ENCODE measurements around the gene RBM15.

DNA sequence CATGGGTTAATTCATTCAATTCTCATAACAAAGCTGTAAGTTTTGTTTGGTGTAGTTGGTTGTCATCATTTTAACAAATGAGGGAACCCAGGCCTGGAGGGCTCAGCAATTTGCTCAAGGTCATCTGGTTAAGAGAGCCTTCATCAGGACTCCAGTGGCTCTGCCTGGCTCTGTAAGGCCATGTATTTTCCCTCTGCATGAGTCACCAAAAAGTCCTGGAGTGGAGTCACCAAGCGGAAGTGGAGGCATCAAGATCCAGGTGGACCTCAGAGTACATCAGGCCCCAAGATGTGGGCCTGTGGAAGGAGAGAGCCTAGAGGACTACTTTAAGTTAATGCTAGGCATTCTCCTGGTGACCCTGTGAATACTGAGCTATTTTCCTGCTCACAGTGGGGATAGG is 30.0 kb upstream of the RBM15 start:
- TF ChIP-seq POLR2A (IDR thresholded peaks at IDR 0.05; ENCODE audit: low read depth, low read length): no peak
- no peak for TF ChIP-seq POLR2AphosphoS5 (IDR thresholded peaks at IDR 0.05; ENCODE audit: low read depth, low read length)
- TF ChIP-seq PAX5 (IDR thresholded peaks at IDR 0.05; ENCODE audit: insufficient read depth, low read length, severe bottlenecking): no peak
- no peak for TF ChIP-seq TAF1 (IDR thresholded peaks at IDR 0.05; ENCODE audit: low read depth, low read length)
